ENCODE data around the gene VAPA.

VAPA gene

GRCh38 chr18:9984080-9984479, 70.3 kb downstream of the VAPA start:
- no peak for DNase-seq

DNA sequence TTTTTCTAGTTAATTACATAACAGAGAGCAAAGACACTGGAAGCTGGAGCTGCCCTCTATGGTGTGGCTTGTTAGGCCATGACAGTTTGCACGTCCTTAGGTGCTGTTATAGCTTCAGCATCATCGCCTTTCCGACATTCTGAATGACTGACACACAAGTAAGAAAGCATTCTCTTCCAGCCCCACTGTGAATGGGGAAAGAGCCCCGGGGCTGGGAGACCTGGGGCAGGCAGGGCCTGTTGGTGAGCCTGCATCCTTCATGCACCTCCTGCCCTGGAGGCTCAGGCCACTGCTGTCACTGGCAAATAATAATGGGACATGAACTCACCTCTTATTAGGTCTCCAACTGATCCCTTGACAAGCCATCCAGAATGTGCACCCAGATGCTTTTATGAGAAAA, 71.8 kb downstream of the VAPA start:
- DNase-seq = no peak

DNA sequence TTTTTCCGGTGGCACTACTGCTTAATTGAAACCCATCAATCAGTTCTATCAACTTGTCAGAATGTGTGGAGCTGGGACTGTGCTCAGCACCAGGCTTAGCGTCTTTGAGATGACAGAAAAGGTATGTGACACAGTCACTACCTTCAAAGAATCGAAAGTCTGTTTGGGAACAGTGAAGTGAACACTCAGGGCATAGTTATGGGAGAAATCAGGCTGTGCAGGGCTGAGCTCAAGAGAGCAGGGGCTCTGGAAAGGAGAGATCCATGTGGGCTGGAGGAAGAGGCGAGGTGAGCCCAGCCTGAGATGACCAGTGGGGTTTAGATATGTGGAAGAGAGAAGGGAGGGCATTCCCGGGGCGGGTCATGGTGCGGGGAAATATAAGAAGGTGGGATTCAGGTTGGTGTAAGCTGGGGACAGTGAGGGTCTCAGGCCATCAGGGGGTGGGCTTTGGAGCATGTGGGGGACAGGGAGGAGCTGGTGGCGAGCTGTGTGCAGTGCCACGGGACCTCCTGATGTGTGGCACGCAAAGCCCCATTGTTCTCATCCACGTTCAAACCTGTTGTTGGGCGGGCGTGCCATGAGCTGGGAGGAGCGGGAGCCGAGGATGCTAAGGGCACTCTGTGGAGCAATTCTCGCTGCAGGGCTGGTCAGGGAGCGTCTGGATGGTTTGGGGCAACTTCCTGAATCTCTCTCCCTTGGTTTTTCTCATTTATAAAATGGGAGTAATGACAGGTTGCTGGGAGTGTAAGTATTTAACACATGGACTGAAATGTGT, 72.5 kb downstream of the VAPA start:
- no peak for DNase-seq

DNA sequence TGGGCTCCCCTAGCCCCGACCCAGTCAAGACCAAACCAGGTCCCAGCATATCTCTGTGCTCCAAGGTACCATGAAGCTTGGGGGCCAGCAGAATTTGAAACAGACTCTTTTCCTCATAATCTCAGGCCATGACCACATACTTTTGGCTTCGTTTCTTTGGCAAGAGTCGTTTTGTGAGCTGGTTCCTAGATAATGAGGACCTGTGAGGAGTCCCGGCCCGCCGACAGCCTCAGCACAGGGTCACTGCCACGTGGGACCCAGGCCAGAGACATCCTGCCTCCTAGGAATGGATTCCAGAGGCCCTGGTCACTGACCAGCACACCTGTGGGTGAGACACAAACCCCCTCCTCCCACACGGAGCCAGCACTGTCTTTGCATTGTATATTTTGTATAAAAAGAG, 73.5 kb downstream of the VAPA start:
- DNase-seq = no peak

- no peak for DNase-seq
These were observed 74.1 kb downstream of the VAPA start for GRCh38 chr18:9987931-9988330.

GRCh38 chr18:9988665-9989064, 74.8 kb downstream of the VAPA start:
- no peak for DNase-seq

DNA sequence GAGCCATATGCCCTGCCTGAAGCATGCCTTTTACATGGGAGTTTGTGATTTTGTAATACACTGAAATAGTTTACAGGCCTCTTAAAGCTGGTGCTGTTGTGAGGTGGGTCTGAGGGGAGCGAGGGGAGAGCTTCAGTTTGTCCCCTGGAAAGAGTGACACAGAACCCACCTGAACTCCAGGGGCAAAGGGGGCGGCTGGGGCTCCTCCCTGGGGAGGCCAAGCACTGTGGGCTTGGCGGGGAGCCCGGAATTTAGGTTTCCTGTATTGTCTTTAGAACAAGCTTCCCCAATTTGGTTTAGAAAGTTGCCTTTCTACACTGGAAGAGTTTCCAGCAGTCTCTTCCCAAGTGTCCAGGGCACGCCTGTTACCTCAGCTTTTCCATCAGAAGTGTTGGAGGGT, 75.7 kb downstream of the VAPA start:
- DNase-seq = no peak

DNA sequence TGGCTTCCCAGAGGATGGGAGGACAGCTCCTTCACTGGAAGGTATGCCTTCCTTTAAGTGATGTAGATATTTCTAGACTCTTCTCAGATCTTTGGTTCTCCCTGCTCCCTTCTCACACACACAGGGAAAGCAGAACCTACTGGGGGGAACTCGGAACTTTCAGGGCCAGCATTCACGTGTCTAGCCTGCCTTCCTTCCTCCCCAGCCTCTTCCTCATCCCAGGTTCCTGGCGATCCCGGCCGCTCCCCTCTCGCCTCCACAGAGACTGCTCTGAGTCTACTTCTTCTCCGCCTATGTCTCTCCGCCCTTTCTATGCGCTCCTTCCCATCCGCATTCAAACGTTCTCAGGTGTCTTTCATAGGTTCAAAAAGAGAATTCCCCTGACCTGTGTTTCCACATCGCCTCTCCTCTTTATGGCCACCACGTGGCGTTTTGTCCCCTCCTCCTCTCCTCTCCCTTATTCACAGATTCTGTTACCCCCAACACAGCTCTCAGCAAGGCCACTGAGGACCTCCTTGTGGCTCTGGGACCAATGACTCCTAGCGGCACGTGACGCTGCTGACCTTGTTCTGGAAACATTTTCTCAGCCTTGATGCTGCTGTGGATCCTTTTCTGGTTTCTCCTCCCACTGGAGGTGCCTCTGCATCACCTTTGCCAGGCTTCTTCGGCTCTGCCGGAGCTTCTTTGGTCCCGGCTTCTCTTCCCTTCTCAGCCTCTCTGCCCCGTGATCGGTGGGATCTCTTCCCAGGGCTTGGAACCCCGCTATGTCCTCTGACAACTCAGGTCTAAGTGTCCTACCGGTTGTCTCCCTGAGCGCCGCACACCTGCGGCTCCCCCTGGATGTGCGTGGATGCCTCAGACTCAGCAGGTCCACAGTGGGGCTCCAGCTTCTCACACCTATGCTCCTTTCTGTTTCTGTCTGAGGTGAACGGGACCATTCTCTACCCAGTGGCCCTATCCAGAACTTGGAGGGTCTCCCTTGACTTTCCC, 77.5 kb downstream of the VAPA start:
- no peak for DNase-seq

DNA sequence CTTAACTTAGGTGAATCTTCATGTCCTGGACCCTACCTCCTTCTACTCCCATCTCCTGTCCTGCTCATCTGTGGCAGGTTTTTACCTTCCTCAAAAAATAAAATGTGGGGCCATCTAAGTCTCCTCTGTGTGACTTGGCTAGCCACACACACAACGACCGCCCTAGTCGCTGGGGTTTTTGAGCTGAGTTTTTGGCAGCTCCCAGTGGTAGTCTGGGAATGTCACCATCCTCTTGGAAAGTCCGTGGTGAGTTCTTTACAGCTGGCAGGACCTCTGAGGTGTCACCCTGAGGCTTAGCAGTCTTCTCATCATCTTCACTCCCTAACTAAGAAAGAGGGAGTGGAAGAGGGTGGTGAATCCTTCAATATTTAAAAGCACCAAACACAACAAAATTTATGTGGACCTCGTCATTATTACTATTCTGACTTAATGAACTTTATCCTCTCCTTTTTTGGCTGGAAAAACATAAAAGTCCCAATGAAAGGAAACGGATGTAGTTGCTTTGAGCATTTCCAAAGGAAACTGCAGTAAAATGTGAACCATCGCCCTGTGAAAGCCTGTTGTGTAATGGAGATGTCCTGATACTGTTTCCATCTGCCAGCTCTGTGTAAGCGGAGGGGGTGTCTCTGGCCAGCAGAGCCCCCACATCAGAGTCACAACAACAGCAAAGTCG, 78.6 kb downstream of the VAPA start:
- DNase-seq = no peak

DNA sequence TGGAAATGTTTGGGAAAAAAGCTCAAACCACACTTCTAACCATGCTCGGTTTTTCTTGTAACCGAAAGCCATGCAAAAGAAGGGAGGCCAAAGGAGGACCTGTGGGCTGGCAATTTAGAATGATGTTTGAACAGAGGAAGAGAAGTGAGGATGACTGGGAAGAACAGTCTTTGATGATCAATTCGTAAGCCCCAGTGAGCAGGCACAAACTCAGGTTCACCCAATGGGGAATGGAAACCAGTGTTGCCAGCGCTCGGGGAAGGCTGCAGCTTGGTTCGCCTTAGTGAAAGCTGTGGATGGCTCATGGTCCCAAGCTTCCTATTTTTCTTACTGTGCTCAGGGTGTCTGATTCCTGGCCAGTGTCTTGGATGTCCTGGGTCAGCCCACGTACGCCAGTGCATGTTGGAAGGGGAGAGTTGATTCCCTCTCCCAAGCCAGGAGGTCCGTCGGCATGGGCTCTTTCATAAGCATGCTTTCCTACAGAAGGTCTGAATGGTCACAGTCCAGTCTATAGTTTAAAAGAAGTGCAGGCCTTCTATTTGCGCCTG, 79.2 kb downstream of the VAPA start:
- no peak for DNase-seq

DNA sequence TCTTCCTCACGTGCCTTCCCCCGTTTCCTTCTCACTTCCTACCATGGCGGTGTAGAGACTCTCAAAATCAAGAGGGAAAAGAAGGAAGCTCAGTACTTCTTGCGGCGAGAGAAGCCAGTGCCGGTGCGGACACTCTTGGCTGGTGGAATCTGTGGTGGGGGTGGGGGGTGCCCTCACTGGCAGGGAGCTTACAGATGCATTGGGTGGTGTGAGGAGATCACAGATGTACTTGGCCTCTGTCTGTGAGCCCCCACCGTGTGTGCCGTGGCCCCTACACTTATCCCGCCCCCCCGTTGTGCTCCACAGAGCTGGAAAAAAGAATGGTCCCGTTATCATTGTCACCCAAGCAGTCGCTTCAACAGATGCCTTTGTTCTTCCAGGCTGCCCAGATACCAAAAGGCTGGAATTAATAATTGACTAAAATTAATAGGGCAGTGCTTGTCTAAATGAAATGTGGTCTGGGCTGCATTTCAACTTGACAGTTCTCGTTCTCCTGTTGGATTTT, 79.8 kb downstream of the VAPA start:
- DNase-seq = no peak

GRCh38 chr18:9994026-9994570, 80.3 kb downstream of the VAPA start:
- no peak for DNase-seq

- DNase-seq = no peak
These were observed 81.0 kb downstream of the VAPA start for GRCh38 chr18:9994701-9995235.

DNA sequence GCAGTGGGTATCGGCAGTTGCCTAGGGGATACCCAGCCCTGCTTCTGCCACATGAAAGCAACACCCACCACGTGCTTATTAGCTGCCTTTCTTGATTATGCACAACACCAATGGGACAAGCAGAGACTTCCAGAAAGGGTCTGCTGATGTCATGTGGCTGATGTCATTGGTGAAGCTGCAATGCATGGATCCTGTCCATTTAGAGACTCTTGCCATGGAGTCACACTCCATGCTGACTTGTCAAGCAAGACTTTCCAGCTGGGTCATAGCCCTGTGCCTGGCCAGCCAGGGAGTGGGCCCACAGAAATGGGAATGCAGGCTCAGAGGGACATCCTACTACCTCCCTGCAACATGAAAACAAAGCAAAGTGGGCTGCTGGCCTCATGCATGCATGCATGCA, 81.8 kb downstream of the VAPA start:
- no peak for DNase-seq

GRCh38 chr18:9996094-9996493, 82.3 kb downstream of the VAPA start:
- no peak for DNase-seq

DNA sequence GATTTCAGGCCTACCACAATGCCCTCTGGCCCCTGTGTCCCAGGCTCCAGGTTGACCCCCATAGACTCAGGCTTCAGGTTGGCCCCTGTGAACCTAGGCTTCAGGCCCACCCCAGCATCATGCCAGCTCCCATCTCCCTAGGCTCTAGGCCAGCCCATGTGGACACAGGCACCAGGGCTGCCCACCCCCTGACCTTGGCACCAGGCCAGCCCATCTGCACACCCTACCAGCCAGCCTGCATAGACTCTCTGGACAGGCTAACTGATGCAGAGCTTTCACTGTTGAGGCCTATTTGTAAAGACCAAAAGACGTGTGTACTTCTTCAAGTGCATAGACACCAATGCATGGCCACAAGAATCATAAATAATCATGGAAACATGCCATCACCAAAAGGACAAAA, 83.9 kb downstream of the VAPA start:
- DNase-seq = no peak

GRCh38 chr18:9998330-9998729, 84.5 kb downstream of the VAPA start:
- no peak for DNase-seq

- DNase-seq = no peak
These were observed 88.5 kb downstream of the VAPA start for GRCh38 chr18:10002280-10002679.

DNA sequence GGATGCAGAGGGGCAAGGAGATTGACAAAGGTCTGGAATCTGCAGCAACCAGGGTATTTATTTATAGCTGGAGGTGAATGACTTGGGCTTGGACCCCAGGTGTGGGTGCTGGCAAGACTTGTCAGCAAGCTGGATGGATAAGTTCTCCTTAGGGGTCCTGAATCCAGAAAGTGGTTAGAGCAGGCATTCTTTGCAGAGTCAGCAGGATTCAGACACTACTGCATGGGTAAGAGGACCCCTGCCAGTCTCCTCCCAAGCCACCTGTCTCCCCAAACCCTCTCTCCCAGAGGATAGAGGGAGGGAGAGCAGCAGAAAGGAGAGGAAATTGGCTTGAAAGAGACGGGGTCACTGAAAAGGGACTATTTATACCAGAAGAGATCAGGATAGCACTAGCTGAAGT, 89.5 kb downstream of the VAPA start:
- no peak for DNase-seq

DNA sequence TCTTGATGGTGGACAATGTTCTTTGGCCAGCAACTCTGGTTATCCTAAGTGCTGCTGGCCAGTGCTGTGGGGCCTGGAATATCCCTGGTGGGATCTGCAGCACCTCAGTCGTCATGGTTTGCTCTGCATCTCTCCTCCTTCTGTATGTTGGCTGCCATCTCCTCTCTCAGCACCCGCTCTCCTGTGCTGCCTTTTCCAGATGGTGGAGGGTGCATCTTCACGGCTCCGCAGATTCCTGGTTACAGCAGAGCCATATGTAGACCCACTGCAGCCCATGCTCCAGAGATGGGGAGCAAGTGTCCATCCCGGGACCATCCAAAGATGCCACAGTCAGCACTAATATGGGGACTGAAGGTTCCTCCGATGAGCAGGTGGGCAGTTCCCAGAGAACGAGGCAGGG, 90.0 kb downstream of the VAPA start:
- no peak for DNase-seq

GRCh38 chr18:10006311-10006893, 92.6 kb downstream of the VAPA start:
- DNase-seq = no peak
